Fibroblast of lung (primary cell): ENCODE measurements around the gene UNC13C. TPM values are rescaled to one million over a fixed set of nuclear protein-coding genes. Genes with fewer than 3 reads are reported as not detected.

Experiments used
- DNase-seq, 2 donors: peaks; one replicate each; pipeline versions ENCODE4 v3.0.0 to v3.0.0-alpha.2; 2010; ENCODE audit warnings: low read depth in 2 of 2
- H2AFZ ChIP-seq: 2 replicates; pipeline ENCODE4 v1.5.1; 2012; ENCODE audit warnings: low read length, control low read depth, inconsistent platforms
- H3K27ac ChIP-seq: 2 replicates; pipeline ENCODE4 v1.5.1; 2011; ENCODE audit warnings: low read length, control low read depth; ENCODE audit not compliant: insufficient read depth
- H3K27me3 ChIP-seq: 2 replicates; pipeline ENCODE4 v1.5.1; 2011; ENCODE audit warnings: mild to moderate bottlenecking, low read length; ENCODE audit not compliant: control insufficient read depth, insufficient read depth
- H3K36me3 ChIP-seq: 2 replicates; pipeline ENCODE4 v1.5.1; 2011; ENCODE audit warnings: low read length; ENCODE audit not compliant: control insufficient read depth, insufficient read depth
- H3K4me1 ChIP-seq: 2 replicates; pipeline ENCODE4 v1.5.1; 2011; ENCODE audit warnings: low read length; ENCODE audit not compliant: control insufficient read depth, insufficient read depth; ENCODE audit errors: extremely low read depth
- H3K4me2 ChIP-seq: 2 replicates; pipeline ENCODE4 v1.5.1; 2011; ENCODE audit warnings: low read length, control low read depth; ENCODE audit not compliant: insufficient read depth; ENCODE audit errors: extremely low read depth
- H3K4me3 ChIP-seq, 4 experiments: fragments of 200-600 bp in 1 of 4; sonication (generic) in 1 of 4; replicated peaks in 1 of 4; 2 replicates each; pipeline ENCODE4 v1.5.1; 2011 to 2016; ENCODE audit warnings: low read length in 4 of 4, low read depth in 3 of 4, mild to moderate bottlenecking in 3 of 4, control low read depth in 2 of 4, inconsistent platforms in 1 of 4, mixed read lengths in 1 of 4; ENCODE audit not compliant: insufficient read depth in 1 of 4; ENCODE audit errors: control extremely low read depth in 1 of 4
- H3K79me2 ChIP-seq: 2 replicates; pipeline ENCODE4 v1.5.1; 2012; ENCODE audit warnings: mild to moderate bottlenecking, low read length, inconsistent platforms; ENCODE audit not compliant: control insufficient read depth, insufficient read depth
- H3K9ac ChIP-seq: 2 replicates; pipeline ENCODE4 v1.5.1; 2011; ENCODE audit warnings: mild to moderate bottlenecking, low read length, control low read depth; ENCODE audit not compliant: insufficient read depth
- H3K9me3 ChIP-seq: 2 replicates; pipeline ENCODE4 v1.5.1; 2012; ENCODE audit warnings: low read depth, low read length; ENCODE audit not compliant: control insufficient read depth, insufficient read depth
- H4K20me1 ChIP-seq: 2 replicates; pipeline ENCODE4 v1.5.1; 2011; ENCODE audit warnings: low read length; ENCODE audit not compliant: control insufficient read depth, insufficient read depth; ENCODE audit errors: extremely low read depth
- CTCF ChIP-seq, 2 donors: IDR thresholded peaks in 1 of 2; conservative IDR thresholded peaks in 1 of 2; 1 replicate in 1 of 2; 2 replicates in 1 of 2; pipeline ENCODE4 v1.5.1; 2011 to 2012; ENCODE audit warnings: low read length in 2 of 2, control low read depth in 1 of 2, inconsistent platforms in 1 of 2, low read depth in 1 of 2, mild to moderate bottlenecking in 1 of 2
- EZH2 ChIP-seq: IDR thresholded peaks from 2 replicates; pipeline ENCODE4 v1.5.1; 2012; ENCODE audit warnings: low read length, control low read depth, mild to moderate bottlenecking; ENCODE audit errors: missing control alignments
- polyA plus RNA-seq, 2 donors: library from polyadenylated mRNA; depleted of rRNA in 1 of 2; stranded (reverse) in 1 of 2; unstranded in 1 of 2; fragments of >200 nt; gene quantifications; 2 replicates each; pipeline ENCODE4 v1.2.1, GENCODE V29; 2011 to 2012; ENCODE audit warnings: missing spikeins in 1 of 2
- total RNA-seq: library from RNA; depleted of rRNA; stranded (reverse); fragments of >200 nt; gene quantifications from 2 replicates; pipeline ENCODE4 v1.2.1, GENCODE V29; 2014

UNC13C gene
- total and polyA plus RNA-seq, 2 donors (not counting 1 experiment from before 2014, with no cell fraction given) = not detected

DNA sequence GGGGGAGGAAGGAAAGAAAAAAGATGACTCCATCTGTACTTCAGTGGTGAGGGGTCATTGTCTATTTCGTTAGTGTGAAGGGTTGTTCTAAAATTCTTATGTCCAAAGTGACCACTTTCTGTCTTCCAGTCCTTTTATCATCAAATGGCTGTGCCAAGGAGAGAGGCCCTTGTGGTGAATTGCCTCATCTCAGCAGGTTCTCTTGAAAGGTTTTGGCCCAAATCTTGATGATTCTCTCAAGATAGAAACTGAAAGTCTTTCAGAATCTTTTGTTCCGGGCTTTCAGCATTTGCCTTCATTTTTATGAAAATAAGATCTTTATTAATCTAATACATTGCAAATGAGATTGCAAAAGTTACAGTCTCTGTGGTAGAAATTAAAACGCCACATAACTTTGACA, 642.7 kb downstream of the UNC13C start:
- H2AFZ ChIP-seq = no peak overlapping the region
- H3K79me2 ChIP-seq = no peaks in the 10 kb centered on the region
- no peak overlapping the region for H3K27ac ChIP-seq
- no peaks in the 10 kb centered on the region for H3K27me3 ChIP-seq
- no peak overlapping the region for H3K4me3 ChIP-seq
- H4K20me1 ChIP-seq = no peaks in the 10 kb centered on the region
- no peaks in the 10 kb centered on the region for H3K36me3 ChIP-seq
- no peak for DNase-seq
- no peak overlapping the region for H3K9ac ChIP-seq
- TF ChIP-seq EZH2 = no peak
- no peak for TF ChIP-seq CTCF (conservative IDR thresholded peaks at IDR 0.05 in 1 of 2, IDR thresholded peaks at IDR 0.05 in 1 of 2; ENCODE audit: low read depth in 1 of 2, low read length in 2 of 2)
- no peaks in the 10 kb centered on the region for H3K4me1 ChIP-seq
- H3K9me3 ChIP-seq = no peaks in the 10 kb centered on the region
- H3K4me2 ChIP-seq = no peak overlapping the region

DNA sequence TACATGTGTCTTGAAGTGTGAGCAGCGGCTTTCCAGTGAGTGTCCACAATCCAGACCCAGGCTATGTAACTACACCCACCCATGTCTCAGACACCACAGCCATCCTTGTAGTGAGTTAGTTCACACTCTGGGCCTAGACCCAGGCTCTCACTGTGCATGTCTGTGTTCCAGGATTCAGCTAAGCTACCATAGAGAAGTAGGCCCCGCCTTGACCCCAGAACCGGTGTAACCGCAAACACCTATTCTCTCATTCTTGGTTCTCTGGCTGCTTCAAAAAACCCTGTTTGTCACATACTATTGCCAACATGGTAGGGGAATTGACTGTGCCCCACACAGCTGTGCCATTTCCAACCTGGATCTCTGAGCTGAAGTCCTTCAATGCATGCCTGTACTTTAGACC, 657.9 kb downstream of the UNC13C start:
- Histone ChIP-seq H3K9me3 (no peaks in the 10 kb centered on the region), H3K4me1 (no peaks in the 10 kb centered on the region), H3K9ac (no peak overlapping the region), H3K36me3 (no peaks in the 10 kb centered on the region), H3K27me3 (no peaks in the 10 kb centered on the region), H4K20me1 (no peaks in the 10 kb centered on the region), H3K4me3 (no peak overlapping the region), H3K79me2 (no peaks in the 10 kb centered on the region), H2AFZ (no peak overlapping the region), H3K4me2 (no peak overlapping the region), H3K27ac (no peak overlapping the region)
- DNase-seq = no peak
- no peak for TF ChIP-seq CTCF (conservative IDR thresholded peaks at IDR 0.05 in 1 of 2, IDR thresholded peaks at IDR 0.05 in 1 of 2; ENCODE audit: low read depth in 1 of 2, low read length in 2 of 2)
- TF ChIP-seq EZH2 = no peak

- TF ChIP-seq EZH2 (no peak), CTCF (conservative IDR thresholded peaks at IDR 0.05 in 1 of 2, IDR thresholded peaks at IDR 0.05 in 1 of 2; ENCODE audit: low read depth in 1 of 2, low read length in 2 of 2) (no peak)
- Histone ChIP-seq H3K9me3 (no peaks in the 10 kb centered on the region), H3K4me1 (no peaks in the 10 kb centered on the region), H3K27me3 (no peaks in the 10 kb centered on the region), H3K27ac (no peak overlapping the region), H4K20me1 (no peaks in the 10 kb centered on the region), H2AFZ (no peak overlapping the region), H3K36me3 (no peaks in the 10 kb centered on the region), H3K4me3 (no peak overlapping the region), H3K79me2 (no peaks in the 10 kb centered on the region), H3K9ac (no peak overlapping the region), H3K4me2 (no peak overlapping the region)
- no peak for DNase-seq
Observed at GRCh38 chr15:54638666-54639065, 660.4 kb downstream of the UNC13C start.
